PFSK-1 (cell line): ENCODE data around the gene PDIA2.

Experiments
- FOXP2 ChIP-seq: optimal IDR thresholded peaks from 2 replicates; pipeline ENCODE3; 2011; ENCODE audit warnings: borderline replicate concordance, control low read depth, inconsistent platforms; ENCODE audit not compliant: insufficient read depth; ENCODE audit errors: extremely low read length, extremely low read depth
- POLR2AphosphoS5 ChIP-seq: IDR thresholded peaks from 2 replicates; pipeline ENCODE4 v1.6.1; 2012; ENCODE audit warnings: low read depth, mild to moderate bottlenecking, control low read depth, low read length, moderate library complexity
- SIN3A ChIP-seq: IDR thresholded peaks from 2 replicates; pipeline ENCODE4 v1.6.1; 2012; ENCODE audit warnings: mild to moderate bottlenecking, low read length, moderate library complexity, borderline replicate concordance; ENCODE audit not compliant: insufficient read depth
- TAF1 ChIP-seq: IDR thresholded peaks from 2 replicates; pipeline ENCODE4 v1.6.1; 2012; ENCODE audit warnings: low read length, control low read depth, borderline replicate concordance; ENCODE audit not compliant: insufficient read depth
- TF ChIP-seq, protein P1 (sequence below), 2 experiments: IDR thresholded peaks; 2 replicates each; pipeline versions ENCODE4 v1.6.1 to v1.8.0; 2011 to 2012; ENCODE audit warnings: low read depth in 2 of 2, low read length in 2 of 2, control low read depth in 1 of 2, inconsistent platforms in 1 of 2, mild to moderate bottlenecking in 1 of 2, moderate library complexity in 1 of 2; ENCODE audit not compliant: insufficient read depth in 1 of 2

DNA sequence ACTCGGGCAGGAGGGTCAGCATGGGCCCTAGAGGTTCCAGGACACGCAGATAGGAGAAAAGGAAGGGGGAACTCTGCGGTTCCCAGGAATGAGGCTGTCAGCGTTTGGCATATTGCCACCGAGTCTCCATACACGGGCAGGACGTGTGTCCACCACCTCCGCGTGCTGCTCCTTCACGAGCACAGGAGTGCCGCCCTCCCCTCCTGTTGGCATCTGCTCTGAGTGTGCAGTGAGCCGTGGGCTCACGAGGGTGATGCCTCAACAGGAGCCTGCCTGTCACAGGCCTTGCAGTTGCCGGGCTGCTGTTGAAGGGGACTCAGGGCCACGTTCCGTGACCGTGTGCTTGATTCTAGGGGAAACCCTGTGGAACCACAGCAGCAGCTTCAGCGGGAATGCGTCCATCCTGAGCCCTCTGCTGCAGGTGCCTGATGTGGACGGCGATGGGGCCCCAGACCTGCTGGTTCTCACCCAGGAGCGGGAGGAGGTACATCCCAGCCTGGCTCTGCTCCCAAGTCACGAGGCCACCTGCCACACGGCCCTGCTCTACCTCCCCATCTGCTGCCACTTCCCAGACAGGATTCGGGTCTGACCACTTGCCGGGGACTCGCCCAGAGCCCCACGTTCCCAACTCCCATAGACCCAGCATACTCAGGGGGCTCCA lies 21.8 kb upstream of the PDIA2 start:
- TF ChIP-seq, protein P1, sequence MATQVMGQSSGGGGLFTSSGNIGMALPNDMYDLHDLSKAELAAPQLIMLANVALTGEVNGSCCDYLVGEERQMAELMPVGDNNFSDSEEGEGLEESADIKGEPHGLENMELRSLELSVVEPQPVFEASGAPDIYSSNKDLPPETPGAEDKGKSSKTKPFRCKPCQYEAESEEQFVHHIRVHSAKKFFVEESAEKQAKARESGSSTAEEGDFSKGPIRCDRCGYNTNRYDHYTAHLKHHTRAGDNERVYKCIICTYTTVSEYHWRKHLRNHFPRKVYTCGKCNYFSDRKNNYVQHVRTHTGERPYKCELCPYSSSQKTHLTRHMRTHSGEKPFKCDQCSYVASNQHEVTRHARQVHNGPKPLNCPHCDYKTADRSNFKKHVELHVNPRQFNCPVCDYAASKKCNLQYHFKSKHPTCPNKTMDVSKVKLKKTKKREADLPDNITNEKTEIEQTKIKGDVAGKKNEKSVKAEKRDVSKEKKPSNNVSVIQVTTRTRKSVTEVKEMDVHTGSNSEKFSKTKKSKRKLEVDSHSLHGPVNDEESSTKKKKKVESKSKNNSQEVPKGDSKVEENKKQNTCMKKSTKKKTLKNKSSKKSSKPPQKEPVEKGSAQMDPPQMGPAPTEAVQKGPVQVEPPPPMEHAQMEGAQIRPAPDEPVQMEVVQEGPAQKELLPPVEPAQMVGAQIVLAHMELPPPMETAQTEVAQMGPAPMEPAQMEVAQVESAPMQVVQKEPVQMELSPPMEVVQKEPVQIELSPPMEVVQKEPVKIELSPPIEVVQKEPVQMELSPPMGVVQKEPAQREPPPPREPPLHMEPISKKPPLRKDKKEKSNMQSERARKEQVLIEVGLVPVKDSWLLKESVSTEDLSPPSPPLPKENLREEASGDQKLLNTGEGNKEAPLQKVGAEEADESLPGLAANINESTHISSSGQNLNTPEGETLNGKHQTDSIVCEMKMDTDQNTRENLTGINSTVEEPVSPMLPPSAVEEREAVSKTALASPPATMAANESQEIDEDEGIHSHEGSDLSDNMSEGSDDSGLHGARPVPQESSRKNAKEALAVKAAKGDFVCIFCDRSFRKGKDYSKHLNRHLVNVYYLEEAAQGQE (IDR thresholded peaks at IDR 0.05; ENCODE audit: insufficient read depth in 1 of 2, low read depth in 2 of 2, low read length in 2 of 2): no peak
- TF ChIP-seq TAF1 (no peak), SIN3A (no peak), POLR2AphosphoS5 (no peak), FOXP2 (no peak)
